HG03354 (cell line): Measurements from ENCODE around the gene ARHGAP31.
"Not testable (repeated sequence)": the region's sequence is repeated elsewhere in the genome, so short reads cannot be mapped to it uniquely, and the experiment has no call there.

Experiments used
- ATAC-seq: cut with Tn5 transposase; IDR thresholded peaks from one replicate; pipeline ENCODE4 v1.9.1; 2021; ENCODE audit warnings: mild to moderate bottlenecking; ENCODE audit not compliant: unreplicated experiment, poor library complexity, severe bottlenecking

Gene ARHGAP31

DNA sequence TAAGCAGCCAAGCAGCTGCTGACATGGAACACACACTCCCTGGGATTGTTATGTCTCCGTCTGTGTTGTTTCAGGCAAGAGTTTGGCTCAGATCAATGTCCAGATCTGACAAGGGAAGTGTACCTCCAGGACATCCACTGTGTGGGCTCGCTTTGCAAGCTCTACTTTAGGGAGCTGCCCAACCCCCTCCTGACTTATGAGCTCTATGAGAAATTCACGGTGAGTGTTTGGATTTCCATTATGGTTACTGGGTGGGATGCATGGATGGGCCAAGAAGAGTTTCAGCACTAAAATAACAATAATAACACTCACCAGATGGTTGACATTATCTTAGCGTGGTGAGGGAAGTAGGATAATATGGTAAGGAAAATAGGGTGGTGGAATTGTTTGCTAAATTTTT, 74.1 kb downstream of the ARHGAP31 start:
- no peak for ATAC-seq

DNA sequence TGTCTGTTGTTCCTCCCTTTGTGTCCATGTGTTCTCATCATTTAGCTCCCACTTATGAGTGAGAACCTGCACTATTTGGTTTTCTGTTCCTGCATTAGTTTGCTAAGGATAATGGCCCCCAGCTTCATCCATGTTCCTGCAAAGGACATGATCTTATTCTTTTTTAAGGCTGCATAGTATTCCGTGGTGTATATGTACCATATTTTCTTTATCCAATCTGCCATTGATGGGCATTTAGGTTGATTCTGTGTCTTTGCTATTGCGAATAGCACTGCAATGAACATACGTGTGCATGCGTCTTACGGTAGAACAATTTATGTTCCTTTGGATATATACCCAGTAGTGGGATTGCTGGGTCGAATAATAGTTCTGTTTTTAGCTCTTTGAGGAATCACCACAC, 77.6 kb downstream of the ARHGAP31 start:
- ATAC-seq: not testable (repeated sequence)

DNA sequence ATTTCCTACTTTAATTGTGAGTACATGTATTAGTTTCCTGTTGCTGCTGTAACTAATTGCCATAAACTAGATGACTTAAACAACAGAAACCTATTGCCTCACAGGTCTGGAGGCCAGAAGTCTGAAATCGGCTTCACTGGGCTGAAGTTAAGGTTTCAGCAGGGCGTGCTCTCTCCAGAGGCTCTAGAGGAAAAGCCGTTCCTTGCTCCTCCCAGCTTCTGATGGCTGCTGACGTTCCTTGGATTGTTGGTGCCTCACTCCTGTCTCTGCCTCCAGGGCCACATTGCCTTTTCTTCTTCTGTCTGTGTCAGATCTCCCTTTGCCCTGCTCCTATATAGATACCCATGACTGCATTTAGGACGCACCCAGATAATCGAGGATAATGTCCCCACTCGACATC, 80.9 kb downstream of the ARHGAP31 start:
- no peak for ATAC-seq

DNA sequence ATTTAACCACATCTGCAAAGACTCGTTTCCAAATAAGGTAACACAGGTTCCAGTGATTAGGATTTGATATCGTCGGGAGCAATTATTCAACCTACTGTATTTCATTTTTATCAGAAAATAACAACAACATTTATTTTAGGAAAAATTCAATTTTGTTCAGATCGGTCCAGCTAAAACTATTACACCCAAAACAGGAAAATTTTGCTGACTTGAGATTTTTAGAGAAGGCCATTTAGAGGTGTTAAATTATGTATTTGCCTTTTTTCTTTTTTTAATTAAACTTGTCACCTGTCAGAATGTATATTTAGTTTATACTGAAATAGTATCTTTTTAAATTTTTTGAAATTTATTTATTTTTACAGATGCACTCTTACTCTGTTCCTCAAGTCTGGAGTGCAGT, 81.3 kb downstream of the ARHGAP31 start:
- no peak for ATAC-seq

DNA sequence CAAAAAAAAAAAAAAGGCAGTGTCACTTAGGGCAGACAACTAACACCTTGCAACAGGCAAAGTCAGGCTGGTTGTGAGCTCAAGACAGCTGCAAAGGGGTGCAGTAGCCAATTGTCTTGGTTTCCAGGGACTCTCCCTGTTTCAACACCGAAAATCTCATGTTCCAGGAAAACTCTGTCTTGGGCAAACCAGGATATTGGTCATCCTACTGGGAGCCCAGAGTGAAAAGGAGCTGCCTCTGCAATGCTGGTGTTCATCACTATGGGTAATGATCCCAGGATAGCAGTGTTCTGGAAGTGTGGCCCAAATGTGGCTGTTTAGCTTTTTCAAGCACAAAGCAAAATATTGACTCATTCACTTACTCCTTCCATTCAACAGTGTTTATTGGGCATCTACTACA, 82.6 kb downstream of the ARHGAP31 start:
- no peak for ATAC-seq

DNA sequence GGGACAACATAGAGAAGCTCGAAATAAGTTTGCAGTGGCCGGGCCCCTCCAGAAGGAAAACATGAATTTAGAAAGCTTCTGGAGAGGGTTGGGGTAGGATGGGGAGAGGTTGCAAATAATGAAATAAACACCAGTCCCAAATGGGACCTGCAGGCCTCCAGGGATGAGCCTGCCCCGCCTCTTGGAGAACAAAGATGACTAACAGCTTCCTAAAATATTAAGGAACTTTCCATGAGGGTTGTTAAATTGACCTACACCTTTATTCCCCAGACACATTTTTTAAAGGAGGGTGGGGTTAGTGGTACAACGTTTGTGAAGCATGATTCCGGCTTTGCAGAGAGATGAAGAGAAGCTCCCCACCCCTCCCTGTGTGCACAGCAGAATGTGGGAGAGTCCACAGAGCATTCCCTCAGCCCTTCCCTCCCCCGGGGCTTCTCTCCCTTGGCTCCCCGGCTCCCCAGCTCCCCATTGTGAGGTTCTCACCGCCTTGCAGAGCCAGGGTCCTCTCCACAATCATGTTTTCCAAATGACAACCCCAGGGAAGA, 84.1 kb downstream of the ARHGAP31 start:
- ATAC-seq: no peak

DNA sequence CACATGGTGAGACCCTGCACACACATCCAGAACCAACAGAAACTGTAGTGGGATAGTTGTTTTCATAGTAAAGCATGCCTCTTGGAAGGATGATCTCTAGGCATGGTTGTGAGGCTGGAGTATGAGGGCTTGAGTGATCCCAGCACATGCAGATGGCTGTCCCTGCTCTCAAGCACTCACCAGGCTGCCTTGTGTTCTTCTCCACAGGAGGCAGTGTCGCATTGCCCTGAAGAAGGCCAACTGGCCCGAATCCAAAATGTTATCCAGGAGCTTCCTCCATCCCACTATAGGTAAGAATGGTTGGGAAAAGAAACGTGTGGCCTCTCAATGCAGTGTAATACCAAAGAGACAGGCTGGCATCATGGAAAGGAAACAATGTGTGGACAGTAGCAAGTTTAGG, 86.5 kb downstream of the ARHGAP31 start:
- ATAC-seq: no peak

DNA sequence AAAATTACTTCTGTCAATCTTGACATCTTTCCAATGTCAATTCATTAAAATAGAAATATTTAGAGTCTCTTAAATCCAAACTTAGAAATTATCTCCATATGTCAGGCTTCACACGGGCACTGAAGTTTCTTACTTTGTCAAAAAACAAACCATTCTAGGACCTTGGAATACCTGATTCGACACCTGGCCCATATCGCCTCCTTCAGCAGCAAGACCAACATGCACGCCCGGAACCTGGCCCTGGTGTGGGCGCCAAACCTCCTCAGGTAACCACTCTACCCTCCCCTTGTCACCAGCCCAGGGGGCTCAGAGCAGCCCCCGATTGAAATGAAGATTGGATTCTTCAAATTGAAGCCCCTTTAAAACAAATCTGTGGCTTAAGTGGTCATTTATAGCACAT, 88.0 kb downstream of the ARHGAP31 start:
- ATAC-seq: no peak

DNA sequence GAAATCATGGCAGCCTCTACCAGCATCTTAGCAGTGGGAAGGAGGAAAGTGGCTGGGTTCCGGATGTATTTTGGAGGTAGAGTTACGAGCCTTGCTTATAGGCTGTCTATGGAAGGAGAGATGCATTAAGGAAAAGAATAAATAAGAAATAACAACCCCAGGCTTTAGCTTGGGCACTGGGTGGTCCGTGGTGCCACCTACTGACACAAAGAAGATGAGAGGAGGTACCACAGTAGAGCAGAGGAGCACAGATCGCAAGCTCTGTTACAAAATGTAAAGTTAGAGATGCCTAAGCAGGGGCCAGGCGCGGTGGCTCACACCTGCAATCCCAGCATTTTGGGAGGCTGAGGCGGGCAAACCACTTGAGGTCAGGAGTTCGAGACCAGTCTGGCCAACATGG, 94.4 kb downstream of the ARHGAP31 start:
- ATAC-seq: no peak

DNA sequence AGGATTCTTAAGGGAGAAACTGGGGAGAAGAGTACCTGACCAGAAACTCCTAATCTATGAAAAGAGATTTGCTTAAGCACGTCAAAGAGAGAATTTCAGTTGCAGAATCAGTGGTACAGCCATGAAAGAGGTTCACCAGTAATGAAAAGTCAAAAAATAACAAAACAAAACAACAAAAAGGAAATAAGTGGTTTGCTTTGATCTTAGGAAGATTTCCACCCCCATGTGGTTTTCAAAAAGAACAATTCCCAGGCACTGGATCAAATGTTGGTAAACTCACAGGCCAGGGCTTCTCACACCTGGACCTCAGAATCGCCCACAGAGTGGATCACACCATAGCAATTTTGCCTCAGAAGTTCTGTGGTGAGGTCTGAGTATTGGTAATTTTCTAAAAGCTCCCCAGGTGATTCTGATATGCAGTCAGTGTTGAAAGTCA, 101.8 kb downstream of the ARHGAP31 start:
- ATAC-seq: peak; percentile 69

DNA sequence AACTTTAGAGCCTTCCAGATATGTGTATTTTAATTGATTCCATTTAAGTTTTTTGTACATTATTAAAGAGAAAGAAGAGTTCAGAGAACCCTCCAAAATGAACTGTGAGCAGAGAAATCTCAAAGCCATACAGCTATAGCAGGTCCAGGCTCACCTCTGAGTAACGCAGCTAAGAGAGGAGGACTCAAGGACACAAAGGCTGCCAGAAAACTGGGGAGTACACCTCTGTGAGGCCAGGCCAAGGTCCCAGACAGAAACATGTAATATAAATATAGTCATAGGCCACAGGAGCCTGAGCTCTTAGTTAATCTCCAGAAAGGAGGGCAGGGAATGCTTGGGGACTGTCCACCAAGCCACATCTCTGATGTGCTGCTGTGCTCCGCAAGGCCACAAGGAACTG, 102.7 kb downstream of the ARHGAP31 start:
- no peak for ATAC-seq

DNA sequence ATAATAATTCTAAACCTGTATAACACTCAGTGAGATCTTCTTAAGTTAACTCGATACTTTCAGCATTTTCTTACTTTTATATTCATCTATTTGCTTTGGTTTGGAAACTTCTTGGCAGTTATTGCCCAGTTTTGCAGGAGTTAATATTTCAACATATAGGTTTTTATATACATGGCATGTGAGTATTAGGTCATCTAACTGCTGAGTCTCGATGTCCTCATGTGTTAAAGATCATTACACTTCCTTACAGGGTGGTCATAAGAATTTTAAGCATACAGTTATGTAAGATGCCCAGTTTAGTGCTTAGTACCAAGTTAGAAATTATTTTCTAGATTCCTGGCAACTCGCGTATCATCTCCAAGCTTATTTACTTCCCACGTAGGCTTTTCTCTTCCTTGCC, 106.3 kb downstream of the ARHGAP31 start:
- no peak for ATAC-seq

DNA sequence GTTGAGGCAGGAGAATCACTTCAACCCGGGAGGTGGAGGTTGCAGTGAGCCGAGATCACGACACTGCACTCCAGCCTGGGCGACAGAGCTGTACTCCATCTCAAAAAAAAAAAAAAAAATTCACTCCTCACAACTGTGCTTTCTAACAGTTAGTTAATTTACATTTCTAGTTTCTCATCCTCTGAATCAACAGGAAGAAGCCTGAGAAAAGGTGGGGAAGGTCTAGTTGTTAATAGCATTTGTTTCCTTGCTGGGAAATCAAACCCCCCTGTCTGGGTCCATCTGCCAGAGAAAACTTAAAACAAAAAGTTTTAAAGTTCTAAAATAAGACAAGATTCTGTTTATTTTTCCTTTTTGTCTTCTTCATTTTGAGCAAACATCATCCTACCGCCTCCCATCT, 106.9 kb downstream of the ARHGAP31 start:
- peak; percentile 58 for ATAC-seq

DNA sequence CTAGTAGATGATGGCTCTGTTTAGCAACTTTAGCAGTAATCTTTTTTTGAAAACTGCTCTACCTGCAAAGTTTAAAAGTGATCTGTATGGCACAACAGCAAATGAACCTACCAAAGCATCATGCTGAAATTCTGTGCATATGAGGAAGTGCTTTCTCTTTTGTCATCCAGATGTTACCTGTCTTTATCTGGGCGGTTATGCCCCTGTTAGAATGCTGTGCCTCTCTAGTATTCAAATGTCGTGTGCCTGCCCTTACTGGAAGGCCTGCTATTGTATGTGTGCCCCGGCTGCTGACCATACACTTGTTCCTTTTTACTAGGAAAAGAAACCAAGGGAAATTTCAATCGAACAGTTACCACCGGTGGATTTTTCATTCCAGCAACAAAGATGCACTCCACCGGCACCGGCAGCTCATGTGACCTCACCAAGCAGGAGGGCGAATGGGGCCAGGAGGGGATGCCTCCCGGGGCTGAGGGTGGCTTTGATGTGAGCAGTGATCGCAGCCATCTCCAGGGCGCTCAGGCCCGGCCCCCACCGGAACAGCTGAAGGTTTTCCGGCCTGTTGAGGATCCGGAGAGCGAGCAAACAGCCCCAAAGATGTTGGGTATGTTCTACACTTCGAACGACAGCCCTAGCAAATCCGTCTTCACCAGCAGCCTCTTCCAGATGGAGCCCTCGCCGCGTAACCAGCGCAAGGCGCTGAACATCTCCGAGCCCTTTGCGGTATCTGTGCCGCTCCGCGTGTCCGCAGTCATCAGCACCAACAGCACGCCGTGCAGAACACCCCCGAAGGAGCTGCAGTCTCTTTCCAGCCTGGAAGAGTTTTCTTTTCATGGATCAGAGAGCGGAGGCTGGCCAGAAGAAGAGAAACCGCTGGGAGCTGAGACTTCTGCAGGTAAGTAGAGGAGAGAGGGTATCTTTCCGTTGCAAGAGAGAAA, 107.6 kb downstream of the ARHGAP31 start:
- peak; percentile 81 for ATAC-seq

DNA sequence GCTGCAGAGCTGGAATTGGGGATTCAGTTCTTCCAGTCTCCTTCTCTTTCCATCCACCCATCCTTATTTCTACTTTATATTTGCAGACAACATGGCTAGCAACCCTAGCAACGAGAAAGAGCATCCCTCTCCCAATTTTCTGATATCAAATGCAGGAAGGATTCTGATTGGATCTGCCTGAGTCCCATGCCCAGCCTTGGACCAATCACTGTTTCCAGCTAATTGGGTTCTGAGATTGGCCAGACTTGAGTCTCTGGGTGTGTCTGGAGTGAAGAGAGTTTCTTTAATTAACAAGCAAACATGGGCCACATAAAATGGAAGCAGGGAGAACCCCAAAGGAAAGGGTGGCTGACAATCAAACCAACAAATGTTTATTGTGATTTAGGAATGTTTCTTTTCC, 108.6 kb downstream of the ARHGAP31 start:
- no peak for ATAC-seq

DNA sequence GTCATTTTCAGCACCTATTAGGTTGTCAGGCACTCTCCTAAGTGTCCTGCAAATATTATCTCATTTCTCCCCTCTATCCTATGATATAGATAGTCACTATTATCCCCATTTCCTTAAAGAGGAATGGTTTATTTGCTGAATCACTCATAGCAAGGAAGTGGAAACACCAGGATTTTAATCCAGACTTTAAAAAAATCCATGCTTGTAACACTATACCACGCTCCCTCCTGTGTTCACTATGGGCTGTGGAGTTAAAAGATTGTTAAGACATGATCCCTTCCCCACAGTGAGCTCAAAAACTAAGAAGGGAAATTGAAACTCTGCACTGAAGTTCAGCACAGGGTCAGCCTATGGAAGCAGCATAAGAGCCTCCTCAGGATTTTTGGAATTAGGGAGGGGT, 109.0 kb downstream of the ARHGAP31 start:
- ATAC-seq: no peak

DNA sequence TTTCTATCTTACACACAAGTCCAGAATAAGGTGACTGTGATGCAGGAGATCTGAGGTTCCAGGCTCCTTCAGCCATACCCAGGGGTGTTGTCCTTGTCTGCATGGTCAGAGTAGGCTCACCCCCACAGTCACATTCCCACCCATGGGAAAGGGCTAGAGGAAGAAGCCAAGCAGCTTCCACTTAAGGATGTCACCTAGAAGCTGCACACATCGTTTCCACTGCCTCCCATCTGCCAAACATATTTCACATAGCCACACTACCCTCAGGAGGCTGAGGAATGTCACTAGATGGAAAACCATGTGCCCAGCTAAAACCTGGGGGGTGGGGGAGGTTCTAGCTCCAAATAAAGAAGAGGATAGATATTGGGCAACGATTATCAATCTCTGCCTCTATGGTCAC, 111.1 kb downstream of the ARHGAP31 start:
- no peak for ATAC-seq

DNA sequence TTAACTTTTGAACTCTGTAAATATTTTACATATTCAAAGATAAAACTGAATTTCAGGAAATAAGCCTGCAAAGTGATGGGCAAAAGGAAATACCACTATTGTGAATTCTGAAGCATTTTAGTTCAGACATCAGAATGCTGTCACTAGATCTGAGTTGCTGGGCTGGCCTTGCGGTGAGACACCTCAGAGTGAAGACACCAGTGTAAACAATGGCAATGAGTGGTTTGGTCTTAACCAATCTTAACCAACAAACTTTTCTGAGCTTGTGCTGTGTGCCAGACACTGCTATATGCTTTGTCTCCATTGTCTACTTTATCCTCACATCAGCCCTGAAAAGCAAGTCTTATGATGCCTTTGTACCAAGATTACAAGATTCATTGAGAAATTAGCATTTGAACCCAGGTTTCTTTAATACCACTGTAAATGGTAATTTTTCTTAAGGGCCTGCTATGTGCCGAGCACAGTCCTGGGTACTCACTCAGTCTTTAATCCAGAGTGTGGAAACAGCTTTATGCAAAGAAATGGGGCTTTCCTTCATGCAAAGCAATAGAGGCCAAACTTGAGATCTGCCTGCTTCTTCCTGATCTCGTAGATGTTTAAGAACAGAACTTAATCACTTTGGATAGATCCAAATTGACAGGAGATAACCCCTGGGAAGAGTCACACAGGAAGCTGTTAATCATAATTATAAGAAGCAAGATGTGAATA, 114.2 kb downstream of the ARHGAP31 start:
- no peak for ATAC-seq

DNA sequence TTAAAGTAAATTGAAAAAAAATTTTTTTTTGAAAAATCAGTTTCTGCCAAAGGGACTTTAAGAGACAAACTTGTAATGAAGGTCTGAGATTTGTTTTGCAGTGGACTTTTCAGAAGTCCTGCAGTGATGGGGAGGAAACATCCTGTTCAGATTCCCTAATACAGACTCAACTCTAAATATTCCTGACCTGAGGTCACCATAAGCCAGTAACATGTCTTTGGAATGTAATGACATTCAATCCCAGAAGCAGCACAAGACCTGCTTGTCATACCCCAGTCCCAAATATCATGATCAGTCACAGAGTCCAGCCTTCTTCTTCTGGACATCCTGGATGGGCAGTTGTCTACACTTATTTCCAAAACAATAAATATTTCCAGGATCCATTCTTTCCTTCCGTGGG, 115.7 kb downstream of the ARHGAP31 start:
- no peak for ATAC-seq

DNA sequence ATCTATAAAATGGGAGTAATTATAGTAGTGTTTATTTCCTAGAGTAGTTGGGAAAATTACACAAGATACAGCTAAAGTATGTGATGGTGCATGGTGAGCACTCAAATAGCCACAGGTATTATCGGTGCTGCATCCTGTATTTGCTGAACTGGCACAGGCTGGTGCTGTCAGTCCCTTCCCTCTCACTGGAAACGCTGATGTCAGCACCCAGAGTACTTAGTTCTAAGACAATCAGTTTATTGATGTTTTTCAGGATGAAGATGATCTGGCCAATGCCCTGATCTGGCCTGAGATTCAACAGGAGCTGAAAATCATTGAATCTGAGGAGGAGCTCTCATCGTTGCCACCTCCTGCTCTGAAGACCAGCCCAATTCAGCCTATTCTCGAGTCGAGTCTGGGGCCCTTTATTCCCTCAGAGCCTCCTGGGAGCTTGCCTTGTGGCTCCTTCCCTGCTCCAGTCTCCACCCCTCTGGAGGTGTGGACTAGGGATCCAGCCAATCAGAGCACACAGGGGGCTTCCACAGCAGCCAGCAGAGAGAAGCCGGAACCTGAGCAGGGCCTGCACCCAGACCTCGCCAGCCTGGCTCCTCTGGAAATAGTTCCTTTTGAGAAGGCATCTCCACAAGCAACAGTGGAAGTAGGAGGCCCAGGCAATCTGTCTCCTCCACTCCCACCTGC, 119.6 kb downstream of the ARHGAP31 start:
- no peak for ATAC-seq
